Lung (tissue), 12 donors: Measurements from ENCODE around the gene HTD2. TPM values are rescaled to one million over a fixed set of nuclear protein-coding genes. Genes with fewer than 3 reads are reported as not detected.

ENCODE experiments used
- ATAC-seq: fragments of 200-7000 bp; cut with Tn5 transposase; one replicate; pipeline ENCODE4 v1.9.1; 2020; ENCODE audit warnings: moderate number of reproducible peaks; ENCODE audit not compliant: insufficient read depth, low FRiP score
- DNase-seq, 3 donors: peaks; one replicate each; pipeline ENCODE4 v3.0.0-alpha.2; 2013 to 2017
- H3K27ac ChIP-seq, 2 donors: one replicate each; pipeline ENCODE4 v1.5.1; 2013; ENCODE audit warnings: mild to moderate bottlenecking in 2 of 2, moderate library complexity in 2 of 2, control low read depth in 1 of 2, inconsistent platforms in 1 of 2, low read depth in 1 of 2, low read length in 1 of 2
- H3K27me3 ChIP-seq, 3 donors: one replicate each; pipeline ENCODE4 v1.5.1; 2013; ENCODE audit warnings: low read length in 2 of 3; ENCODE audit not compliant: control insufficient read depth in 3 of 3, insufficient read depth in 3 of 3
- H3K36me3 ChIP-seq, 4 donors: one replicate each; pipeline ENCODE4 v1.5.1; 2013; ENCODE audit warnings: low read length in 4 of 4, mild to moderate bottlenecking in 1 of 4, moderate library complexity in 1 of 4; ENCODE audit not compliant: control insufficient read depth in 4 of 4, insufficient read depth in 4 of 4
- H3K4me1 ChIP-seq, 5 donors: one replicate each; pipeline ENCODE4 v1.5.1; 2013; ENCODE audit warnings: low read length in 5 of 5, mild to moderate bottlenecking in 2 of 5, moderate library complexity in 1 of 5; ENCODE audit not compliant: control insufficient read depth in 5 of 5, insufficient read depth in 5 of 5
- H3K4me3 ChIP-seq: one replicate; pipeline ENCODE4 v1.5.1; 2013; ENCODE audit warnings: mild to moderate bottlenecking, control low read depth, moderate library complexity
- H3K9ac ChIP-seq, 2 donors: one replicate each; pipeline ENCODE4 v1.5.1; 2013; ENCODE audit warnings: low read length in 2 of 2, control low read depth in 1 of 2; ENCODE audit not compliant: insufficient read depth in 1 of 2
- H3K9me3 ChIP-seq, 4 donors: one replicate each; pipeline ENCODE4 v1.5.1; 2013; ENCODE audit warnings: low read length in 3 of 4, mild to moderate bottlenecking in 1 of 4, moderate library complexity in 1 of 4; ENCODE audit not compliant: control insufficient read depth in 4 of 4, insufficient read depth in 3 of 4
- WGBS, 2 donors: extraction: QIAGEN DNeasy Blood & Tissue Kit; methylation state at CpG; one replicate each; pipeline ENCODE4 v1.1.7; 2013; 5-methylcytosine and 5-hydroxymethylcytosine counted together
- polyA plus RNA-seq, 2 donors: library from polyadenylated mRNA; stranded (reverse); fragments of 200-250 nt; gene quantifications; one replicate each; pipeline ENCODE4 v1.2.1, GENCODE V29; 2013
- total RNA-seq, 2 donors: library from RNA; depleted of rRNA in 1 of 2; stranded (reverse); fragments of >200 nt in 1 of 2; gene quantifications; one replicate each; pipeline ENCODE4 v1.2.1, GENCODE V29; 2014 to 2021
- TF ChIP-seq, protein P1 (sequence below): IDR thresholded peaks from 2 replicates; pipeline ENCODE4 v1.5.1; 2012; ENCODE audit warnings: mild to moderate bottlenecking; ENCODE audit errors: control extremely low read depth, extremely low read depth
- donor health status: control.
- donor health status: control.
- donor health status: Bipolar disorder and iron deficiency.
- donor health status: healthy.
- donor health status: DM: yes; HTN: yes; CAD: no.

The HTD2 gene
- total and polyA plus RNA-seq, 4 donors: 2.5 to 12.1 (median 6.6) TPM

DNA sequence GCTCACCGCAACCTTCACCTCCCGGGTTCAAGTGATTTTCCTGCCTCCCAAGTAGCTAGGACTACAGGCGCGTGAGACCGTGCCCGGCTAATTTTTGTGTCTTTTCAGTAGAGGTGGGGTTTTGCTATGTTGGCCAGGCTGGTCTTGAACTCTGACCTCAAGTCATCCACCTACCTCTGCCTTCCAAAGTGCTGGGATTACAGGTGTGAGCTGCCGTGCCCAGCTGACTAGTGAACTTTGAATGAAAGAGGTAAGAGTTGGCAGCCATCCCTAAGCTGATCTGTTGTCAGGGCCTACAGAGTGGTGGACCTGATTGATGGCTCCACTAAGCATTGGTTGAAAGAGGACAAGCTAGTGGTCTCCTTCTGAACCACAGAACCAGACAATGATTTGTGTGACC is 41.7 kb downstream of the HTD2 start:
- Histone ChIP-seq H3K27me3 (no peaks in the 10 kb centered on the region), H3K4me3 (no peak overlapping the region), H3K36me3 (no peaks in the 10 kb centered on the region), H3K4me1 (peaks cover 0 to 9% (median 4%) of the 10 kb centered on the region in 5 donors), H3K9me3 (no peaks in the 10 kb centered on the region), H3K27ac (no peak overlapping the region), H3K9ac (no peak overlapping the region)
- no peak for DNase-seq
- TF ChIP-seq, protein P1, sequence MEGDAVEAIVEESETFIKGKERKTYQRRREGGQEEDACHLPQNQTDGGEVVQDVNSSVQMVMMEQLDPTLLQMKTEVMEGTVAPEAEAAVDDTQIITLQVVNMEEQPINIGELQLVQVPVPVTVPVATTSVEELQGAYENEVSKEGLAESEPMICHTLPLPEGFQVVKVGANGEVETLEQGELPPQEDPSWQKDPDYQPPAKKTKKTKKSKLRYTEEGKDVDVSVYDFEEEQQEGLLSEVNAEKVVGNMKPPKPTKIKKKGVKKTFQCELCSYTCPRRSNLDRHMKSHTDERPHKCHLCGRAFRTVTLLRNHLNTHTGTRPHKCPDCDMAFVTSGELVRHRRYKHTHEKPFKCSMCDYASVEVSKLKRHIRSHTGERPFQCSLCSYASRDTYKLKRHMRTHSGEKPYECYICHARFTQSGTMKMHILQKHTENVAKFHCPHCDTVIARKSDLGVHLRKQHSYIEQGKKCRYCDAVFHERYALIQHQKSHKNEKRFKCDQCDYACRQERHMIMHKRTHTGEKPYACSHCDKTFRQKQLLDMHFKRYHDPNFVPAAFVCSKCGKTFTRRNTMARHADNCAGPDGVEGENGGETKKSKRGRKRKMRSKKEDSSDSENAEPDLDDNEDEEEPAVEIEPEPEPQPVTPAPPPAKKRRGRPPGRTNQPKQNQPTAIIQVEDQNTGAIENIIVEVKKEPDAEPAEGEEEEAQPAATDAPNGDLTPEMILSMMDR: no peak
- WGBS, 2 donors: 95 to 98% methylated on average over 7 of the region's 7 CpGs
- no peak for ATAC-seq

DNA sequence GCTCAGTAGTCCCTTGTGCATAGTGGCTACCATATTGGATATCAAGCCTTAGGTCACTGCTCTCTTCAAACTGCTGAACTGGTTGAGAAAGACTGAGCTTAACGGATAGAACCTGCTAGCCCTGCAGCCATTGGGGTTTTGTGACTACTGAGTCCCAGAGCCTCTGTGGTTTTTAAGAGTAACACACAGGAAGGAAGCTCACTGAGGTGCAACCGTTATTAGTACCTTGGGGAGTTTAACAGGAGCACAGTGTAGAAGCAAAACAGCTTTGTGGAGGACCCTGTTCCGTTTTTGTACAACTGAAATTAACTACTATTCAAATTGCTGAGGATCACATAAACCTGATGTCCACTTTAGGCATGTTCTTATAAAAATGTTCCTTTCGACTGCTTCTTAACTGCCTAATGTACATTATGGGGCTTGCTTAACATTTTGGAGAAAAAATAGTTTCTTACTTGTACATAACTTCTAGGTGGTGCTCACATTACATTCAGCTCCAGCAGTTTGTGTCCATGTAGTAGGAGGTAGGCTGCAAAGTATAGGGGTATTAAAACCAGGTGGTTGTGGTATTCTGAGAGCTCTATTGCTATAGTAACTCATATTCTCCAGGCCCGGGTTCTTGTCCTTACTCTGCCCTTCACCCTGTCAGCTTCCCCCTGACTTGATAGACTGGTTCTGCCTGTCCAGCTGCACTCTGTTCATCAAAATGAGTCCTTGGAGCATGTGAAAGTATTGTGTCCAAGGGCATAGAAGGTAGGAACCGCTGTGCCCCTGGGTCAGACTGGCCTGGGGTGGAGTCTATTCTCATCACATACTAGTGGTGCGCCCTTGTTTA is 43.7 kb downstream of the HTD2 start:
- TF ChIP-seq, protein P1: no peak
- 43 to 66% methylated on average over 7 of the region's 7 CpGs for WGBS, 2 donors
- peak overlapping the region in 1 of 2 donors; percentile 9 for H3K27ac ChIP-seq
- H3K4me3 ChIP-seq: no peak overlapping the region
- DNase-seq: peak; percentile 47 to 67 (median 55)
- peaks cover 0 to 9% (median 4%) of the 10 kb centered on the region in 5 donors for H3K4me1 ChIP-seq
- H3K9ac ChIP-seq: no peak overlapping the region
- ATAC-seq: no peak
- H3K36me3 ChIP-seq: no peaks in the 10 kb centered on the region
- H3K9me3 ChIP-seq: no peaks in the 10 kb centered on the region
- H3K27me3 ChIP-seq: no peaks in the 10 kb centered on the region

- DNase-seq (no peak), ATAC-seq (no peak)
- Histone ChIP-seq H3K4me1 (peaks cover 0 to 9% (median 4%) of the 10 kb centered on the region in 5 donors), H3K4me3 (no peak overlapping the region), H3K36me3 (no peaks in the 10 kb centered on the region), H3K27ac (peak overlapping the region in 1 of 2 donors; percentile 9), H3K27me3 (no peaks in the 10 kb centered on the region), H3K9me3 (no peaks in the 10 kb centered on the region), H3K9ac (no peak overlapping the region)
- TF ChIP-seq, protein P1: no peak
- 52 to 78% methylated on average over 2 of the region's 2 CpGs for WGBS, 2 donors
Observed at GRCh38 chr3:58350627-58351013, 44.3 kb downstream of the HTD2 start.
